Breast epithelium (tissue), 3 donors: ENCODE measurements around the gene XPC.

Experiments
- POLR2A ChIP-seq: fragments of 450-650 bp; IDR thresholded peaks from one replicate; pipeline ENCODE4 v1.6.1; 2016; ENCODE audit warnings: antibody characterized with exemption, mild to moderate bottlenecking, moderate library complexity
- POLR2AphosphoS5 ChIP-seq, 3 donors: sonication (generic); formaldehyde crosslinking; IDR thresholded peaks; one replicate each; pipeline ENCODE4 v1.6.1; 2017; ENCODE audit warnings: antibody characterized with exemption in 3 of 3
- TF ChIP-seq, protein P1 (sequence below), 3 donors: fragments of 450-650 bp; IDR thresholded peaks; one replicate each; pipeline ENCODE4 v1.5.1; 2016 to 2017; ENCODE audit warnings: antibody characterized with exemption in 3 of 3, mild to moderate bottlenecking in 3 of 3, moderate library complexity in 3 of 3

- TF ChIP-seq, protein P1, sequence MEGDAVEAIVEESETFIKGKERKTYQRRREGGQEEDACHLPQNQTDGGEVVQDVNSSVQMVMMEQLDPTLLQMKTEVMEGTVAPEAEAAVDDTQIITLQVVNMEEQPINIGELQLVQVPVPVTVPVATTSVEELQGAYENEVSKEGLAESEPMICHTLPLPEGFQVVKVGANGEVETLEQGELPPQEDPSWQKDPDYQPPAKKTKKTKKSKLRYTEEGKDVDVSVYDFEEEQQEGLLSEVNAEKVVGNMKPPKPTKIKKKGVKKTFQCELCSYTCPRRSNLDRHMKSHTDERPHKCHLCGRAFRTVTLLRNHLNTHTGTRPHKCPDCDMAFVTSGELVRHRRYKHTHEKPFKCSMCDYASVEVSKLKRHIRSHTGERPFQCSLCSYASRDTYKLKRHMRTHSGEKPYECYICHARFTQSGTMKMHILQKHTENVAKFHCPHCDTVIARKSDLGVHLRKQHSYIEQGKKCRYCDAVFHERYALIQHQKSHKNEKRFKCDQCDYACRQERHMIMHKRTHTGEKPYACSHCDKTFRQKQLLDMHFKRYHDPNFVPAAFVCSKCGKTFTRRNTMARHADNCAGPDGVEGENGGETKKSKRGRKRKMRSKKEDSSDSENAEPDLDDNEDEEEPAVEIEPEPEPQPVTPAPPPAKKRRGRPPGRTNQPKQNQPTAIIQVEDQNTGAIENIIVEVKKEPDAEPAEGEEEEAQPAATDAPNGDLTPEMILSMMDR (IDR thresholded peaks at IDR 0.05): no peak
- TF ChIP-seq POLR2AphosphoS5 (IDR thresholded peaks at IDR 0.05) (no peak), POLR2A (no peak)
These were observed 25.4 kb downstream of the XPC start for GRCh38 chr3:14152963-14153355.
